ENCODE results near the gene ACVR1. TPM values are rescaled to one million over a fixed set of nuclear protein-coding genes. Genes with fewer than 3 reads are reported as not detected.
"Not testable (repeated sequence)": the region's sequence is repeated elsewhere in the genome, so short reads cannot be mapped to it uniquely, and the experiment has no call there.

The ACVR1 gene
- total RNA-seq, 2 experiments from 2014 or later = 26.0 to 29.6 TPM

DNA sequence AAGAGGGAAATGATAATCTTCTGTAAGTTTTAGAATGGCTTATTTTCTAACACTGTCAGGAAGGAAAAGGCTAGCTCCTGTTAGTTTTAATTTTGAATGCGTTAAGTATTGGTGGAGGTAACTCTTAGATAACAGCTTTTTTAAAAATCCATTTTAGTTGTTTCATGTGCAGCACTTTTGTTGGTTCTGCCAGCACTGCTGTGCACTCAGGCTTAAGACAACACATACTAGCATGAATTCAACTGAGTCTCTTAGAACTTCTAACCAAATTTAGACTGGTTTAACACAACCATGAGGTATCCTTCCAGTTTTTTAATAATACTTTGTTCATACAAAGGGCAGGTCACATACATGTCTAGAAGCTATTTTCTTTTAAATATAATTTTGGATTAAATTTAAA is 42.4 kb downstream of the ACVR1 start:
- Mint-ChIP-seq H3K27me3 (no peaks in the 10 kb centered on the region), H3K4me1 (peaks cover 48% of the 10 kb centered on the region), H3K4me3 (no peak overlapping the region), H3K27ac (no peak overlapping the region), H3K36me3 (ENCODE audit: low read depth) (peaks cover 45% of the 10 kb centered on the region), H3K9me3 (peaks cover 6% of the 10 kb centered on the region)
- DNase-seq = no peak
- POLR2A ChIA-PET = no interaction called here
- CTCF ChIA-PET = interaction anchor here (0.6 to 1.6 kb wide), 4 partner anchors 15 to 163 kb away, joined by 3 read pairs; no protein-coding TSS in a partner anchor

DNA sequence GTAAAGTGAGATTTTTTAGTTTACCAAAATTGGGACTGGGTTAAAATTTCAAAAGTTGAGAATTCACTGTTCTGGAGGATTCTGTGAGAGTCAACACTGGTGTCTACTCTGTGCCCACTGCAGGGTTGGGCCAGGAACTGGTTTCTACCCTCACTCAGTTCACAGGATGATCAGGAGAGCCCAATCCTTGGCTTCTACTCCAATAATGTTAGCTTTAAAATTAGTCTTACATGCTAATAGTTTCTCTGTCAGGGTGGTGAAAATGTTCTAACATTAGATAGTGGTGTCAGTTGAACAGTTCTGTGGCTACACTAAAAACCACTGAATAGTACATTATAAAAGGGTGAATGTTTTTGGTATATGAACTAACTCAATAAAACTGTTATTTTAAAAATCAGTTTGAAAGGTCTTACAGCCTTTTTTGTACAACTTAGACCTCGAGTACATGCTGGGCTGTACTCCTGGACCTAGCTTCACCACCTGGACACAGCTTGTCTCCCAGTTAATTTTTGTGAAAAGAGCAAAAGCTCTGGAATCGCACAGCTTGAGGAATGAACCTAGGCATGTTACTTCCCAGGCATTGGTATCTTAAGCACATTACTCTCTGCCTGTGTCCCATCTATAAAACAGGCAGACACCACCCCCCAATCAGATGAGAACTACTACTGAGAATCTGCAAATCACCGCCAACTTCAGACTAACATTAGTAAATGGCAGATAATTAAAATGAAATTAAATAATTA is 44.4 kb downstream of the ACVR1 start:
- Mint-ChIP-seq H3K9me3 (peaks cover 6% of the 10 kb centered on the region), H3K4me1 (peaks cover 29% of the 10 kb centered on the region), H3K27ac (no peak overlapping the region), H3K36me3 (ENCODE audit: low read depth) (peaks cover 31% of the 10 kb centered on the region), H3K4me3 (no peak overlapping the region), H3K27me3 (no peaks in the 10 kb centered on the region)
- DNase-seq = no peak
- ChIA-PET POLR2A (no interaction called here), CTCF (no interaction called here)

DNA sequence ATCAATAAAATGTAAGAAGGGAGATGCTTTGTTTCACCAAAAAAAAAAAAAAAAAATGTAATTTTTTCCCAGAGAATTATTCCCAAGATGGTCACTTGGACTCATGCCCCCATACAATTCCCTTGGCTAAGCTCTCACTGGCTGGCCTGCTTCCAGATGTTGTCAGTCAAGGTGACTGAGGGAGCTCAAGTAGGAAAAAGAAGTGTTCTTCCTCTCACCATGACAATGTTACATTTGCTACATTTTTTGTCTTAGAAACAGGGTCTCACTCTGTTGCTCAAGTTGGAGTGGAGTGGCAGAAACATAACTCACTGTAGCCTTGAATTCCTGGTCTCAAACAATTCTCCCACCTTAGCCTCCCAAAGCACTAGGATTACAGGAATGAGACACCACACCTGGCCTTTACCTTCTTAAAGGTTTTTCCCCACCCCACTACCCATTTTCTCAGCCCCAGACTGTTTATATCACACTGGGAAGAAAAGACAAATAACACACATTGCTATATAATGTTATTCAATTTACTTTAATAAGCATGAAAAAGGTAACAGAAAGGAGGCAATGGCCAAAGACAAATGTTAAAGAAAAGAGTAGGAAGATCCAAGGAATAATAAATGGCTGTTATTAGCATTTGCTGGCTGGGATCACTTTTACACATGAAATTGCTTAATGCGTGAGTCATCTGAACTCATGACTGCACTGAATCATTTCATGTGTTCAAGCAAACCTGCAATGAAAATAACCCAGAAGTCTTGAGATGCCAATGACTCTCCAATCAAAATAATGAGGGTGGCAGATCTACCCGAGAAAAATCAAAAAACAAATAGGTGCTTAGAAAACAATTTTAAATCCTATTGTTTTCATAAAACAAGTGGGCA is 45.2 kb downstream of the ACVR1 start:
- CTCF ChIA-PET = interaction anchor here (0.7 kb wide), 3 partner anchors 53 to 1903 kb away, joined by 3 to 4 read pairs (median 3); no protein-coding TSS in a partner anchor
- H3K27ac Mint-ChIP-seq = no peak overlapping the region
- POLR2A ChIA-PET = no interaction called here
- H3K9me3 Mint-ChIP-seq = peaks cover 6% of the 10 kb centered on the region
- no peak overlapping the region for H3K4me3 Mint-ChIP-seq
- no peaks in the 10 kb centered on the region for H3K27me3 Mint-ChIP-seq
- H3K36me3 Mint-ChIP-seq (ENCODE audit: low read depth) = peaks cover 24% of the 10 kb centered on the region
- no peak for DNase-seq
- peaks cover 21% of the 10 kb centered on the region for H3K4me1 Mint-ChIP-seq

DNA sequence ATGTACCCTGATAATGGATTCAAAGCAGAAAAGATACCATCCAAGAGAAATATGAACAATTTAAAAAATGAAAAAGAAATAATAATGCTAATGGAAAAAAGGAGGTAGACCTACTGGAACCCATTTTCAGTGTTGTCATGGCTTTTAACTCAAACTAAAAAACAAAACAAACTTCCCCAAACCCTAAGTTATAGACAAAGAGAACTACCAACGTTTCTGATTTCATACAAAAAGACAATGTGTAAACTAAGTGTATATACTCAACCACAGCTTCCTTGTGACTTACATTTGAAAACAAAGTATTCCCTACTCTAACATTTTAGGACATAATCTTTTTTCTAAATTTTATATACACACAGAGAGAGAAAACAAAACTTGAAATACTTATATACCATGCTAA is 45.9 kb downstream of the ACVR1 start:
- CTCF ChIA-PET = interaction anchor here (0.7 kb wide), 3 partner anchors 53 to 1902 kb away, joined by 3 to 4 read pairs (median 3); no protein-coding TSS in a partner anchor
- Mint-ChIP-seq H3K4me3 (no peak overlapping the region), H3K27ac (no peak overlapping the region), H3K36me3 (ENCODE audit: low read depth) (peaks cover 30% of the 10 kb centered on the region), H3K4me1 (peaks cover 17% of the 10 kb centered on the region), H3K27me3 (no peaks in the 10 kb centered on the region), H3K9me3 (peaks cover 6% of the 10 kb centered on the region)
- POLR2A ChIA-PET = no interaction called here
- DNase-seq = no peak

DNA sequence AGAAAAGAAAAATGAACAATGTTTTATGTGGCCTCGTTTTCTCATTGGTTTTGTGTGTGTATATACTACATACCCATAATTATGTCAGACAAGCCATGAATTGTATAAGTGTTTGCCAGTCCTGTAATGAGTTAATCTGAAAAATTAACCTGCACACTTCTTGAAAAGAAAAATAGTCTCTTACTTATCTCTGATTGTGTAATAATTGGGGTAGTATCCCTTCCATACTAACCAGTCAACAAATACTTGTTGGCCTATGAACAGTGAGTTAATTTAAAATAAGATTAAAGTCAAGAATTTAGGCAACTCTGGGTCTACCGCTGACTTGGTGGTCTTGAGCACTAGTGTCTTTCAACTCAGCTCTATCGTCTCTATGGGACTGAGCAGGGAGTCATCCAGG is 48.8 kb downstream of the ACVR1 start:
- H3K36me3 Mint-ChIP-seq (ENCODE audit: low read depth) = peaks cover 36% of the 10 kb centered on the region
- no peaks in the 10 kb centered on the region for H3K27me3 Mint-ChIP-seq
- H3K9me3 Mint-ChIP-seq = peaks cover 6% of the 10 kb centered on the region
- DNase-seq = no peak
- CTCF ChIA-PET = no interaction called here
- no peak overlapping the region for H3K27ac Mint-ChIP-seq
- no peak overlapping the region for H3K4me3 Mint-ChIP-seq
- peaks cover 16% of the 10 kb centered on the region for H3K4me1 Mint-ChIP-seq
- POLR2A ChIA-PET = no interaction called here

DNA sequence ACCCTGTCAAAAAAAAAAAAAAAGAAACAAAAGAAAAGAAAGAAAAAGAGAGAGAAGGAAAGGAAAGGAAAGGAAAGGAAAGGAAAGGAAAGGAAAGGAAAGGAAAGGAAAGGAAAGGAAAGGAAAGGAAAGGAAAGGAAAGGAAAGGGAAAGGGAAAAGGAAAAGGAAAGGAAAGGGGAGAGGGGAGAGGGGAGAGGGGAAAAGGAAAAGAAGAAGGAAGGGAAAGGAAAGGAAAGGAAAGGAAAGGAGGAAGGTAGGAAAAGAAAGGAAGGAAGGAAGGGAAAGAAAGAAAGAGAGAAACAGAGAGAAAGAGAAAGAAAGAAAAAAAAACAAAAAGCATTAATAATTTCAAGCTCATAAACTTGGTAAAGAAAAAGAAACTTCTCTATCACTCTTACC is 49.5 kb downstream of the ACVR1 start:
- H3K4me3 Mint-ChIP-seq, CTCF ChIA-PET, H3K27ac Mint-ChIP-seq: not testable (repeated sequence)

GRCh38 chr2:157825885-157826284 is 50.2 kb downstream of the ACVR1 start:
- Mint-ChIP-seq H3K27ac (no peak overlapping the region), H3K9me3 (peaks cover 6% of the 10 kb centered on the region), H3K27me3 (no peaks in the 10 kb centered on the region), H3K36me3 (ENCODE audit: low read depth) (peaks cover 35% of the 10 kb centered on the region), H3K4me1 (peaks cover 17% of the 10 kb centered on the region), H3K4me3 (no peak overlapping the region)
- ChIA-PET CTCF (no interaction called here), POLR2A (no interaction called here)
- no peak for DNase-seq

More for the DNA sequence above, 49.5 kb downstream of the ACVR1 start:
- POLR2A ChIA-PET, H3K9me3 Mint-ChIP-seq, DNase-seq, H3K27me3 Mint-ChIP-seq: not testable (repeated sequence)
- H3K4me1 Mint-ChIP-seq = peaks cover 22% of the 10 kb centered on the region
- H3K36me3 Mint-ChIP-seq (ENCODE audit: low read depth) = peaks cover 36% of the 10 kb centered on the region

GRCh38 chr2:157822993-157823392 is 53.1 kb downstream of the ACVR1 start:
- no peaks in the 10 kb centered on the region for H3K9me3 Mint-ChIP-seq

DNA sequence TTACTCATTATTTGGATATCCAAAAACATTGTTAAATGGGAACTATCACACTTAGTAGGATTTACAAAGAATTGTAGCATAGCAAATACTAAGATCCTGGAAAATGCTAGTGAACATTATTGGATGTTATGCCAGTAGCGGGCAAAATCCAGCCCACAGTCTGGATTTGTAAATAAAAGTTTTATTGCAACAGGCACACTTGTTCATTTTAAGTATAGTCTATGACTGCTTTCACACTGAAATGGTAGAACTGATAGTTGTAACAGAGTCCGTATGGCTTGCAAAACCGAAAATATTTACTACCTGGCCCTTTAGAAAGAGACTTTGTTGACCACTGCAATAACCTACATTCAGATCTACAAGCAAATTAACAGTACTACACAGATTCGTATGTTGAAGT is 53.6 kb downstream of the ACVR1 start:
- H3K27ac Mint-ChIP-seq = no peak overlapping the region
- DNase-seq = no peak
- peaks cover 12% of the 10 kb centered on the region for H3K4me1 Mint-ChIP-seq
- ChIA-PET POLR2A (no interaction called here), CTCF (interaction anchor here (1.0 to 1.4 kb wide), 2 partner anchors 12 to 15 kb away, joined by 3 to 4 read pairs; no protein-coding TSS in a partner anchor)
- H3K9me3 Mint-ChIP-seq = no peaks in the 10 kb centered on the region
- H3K36me3 Mint-ChIP-seq (ENCODE audit: low read depth) = peaks cover 38% of the 10 kb centered on the region
- H3K27me3 Mint-ChIP-seq = no peaks in the 10 kb centered on the region
- H3K4me3 Mint-ChIP-seq = no peak overlapping the region

More at GRCh38 chr2:157822993-157823392, 53.1 kb downstream of the ACVR1 start:
- H3K27me3 Mint-ChIP-seq = no peaks in the 10 kb centered on the region
- no peak overlapping the region for H3K4me3 Mint-ChIP-seq
- no peak for DNase-seq
- H3K36me3 Mint-ChIP-seq (ENCODE audit: low read depth) = peaks cover 35% of the 10 kb centered on the region
- H3K27ac Mint-ChIP-seq = no peak overlapping the region
- CTCF ChIA-PET = no interaction called here
- POLR2A ChIA-PET = no interaction called here
- H3K4me1 Mint-ChIP-seq = peaks cover 12% of the 10 kb centered on the region

GRCh38 chr2:157821519-157822131 is 54.5 kb downstream of the ACVR1 start:
- ChIA-PET POLR2A (no interaction called here), CTCF (interaction anchor here (1.0 to 1.4 kb wide), 2 partner anchors 11 to 15 kb away, joined by 3 to 4 read pairs; no protein-coding TSS in a partner anchor)
- Mint-ChIP-seq H3K27me3 (no peaks in the 10 kb centered on the region), H3K4me1 (peaks cover 12% of the 10 kb centered on the region), H3K9me3 (no peaks in the 10 kb centered on the region), H3K36me3 (ENCODE audit: low read depth) (peaks cover 47% of the 10 kb centered on the region), H3K27ac (no peak overlapping the region), H3K4me3 (no peak overlapping the region)
- DNase-seq = no peak

DNA sequence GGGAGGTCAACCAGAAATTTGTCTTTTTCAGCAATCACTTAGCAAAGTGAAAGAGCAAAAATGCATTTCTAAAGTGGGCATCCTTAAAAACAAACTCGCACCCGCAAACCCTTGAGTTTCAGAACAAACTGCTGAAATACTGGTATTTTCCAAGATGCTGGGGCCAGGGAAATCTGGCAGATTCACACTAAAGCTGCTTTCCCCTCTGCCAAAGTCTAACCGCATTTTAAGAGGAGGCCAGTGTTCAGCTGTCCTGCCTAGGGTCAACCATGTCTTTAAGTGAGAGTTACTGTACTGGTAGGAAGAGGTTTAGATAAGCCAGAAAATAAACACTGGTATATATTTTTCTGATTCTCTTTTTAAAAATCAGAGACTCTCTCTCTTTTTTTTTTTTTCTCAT is 55.9 kb downstream of the ACVR1 start:
- H3K36me3 Mint-ChIP-seq (ENCODE audit: low read depth) = peaks cover 48% of the 10 kb centered on the region
- H3K4me3 Mint-ChIP-seq = no peak overlapping the region
- H3K9me3 Mint-ChIP-seq = no peaks in the 10 kb centered on the region
- peaks cover 12% of the 10 kb centered on the region for H3K4me1 Mint-ChIP-seq
- H3K27ac Mint-ChIP-seq = no peak overlapping the region
- DNase-seq = no peak
- CTCF ChIA-PET = no interaction called here
- no peaks in the 10 kb centered on the region for H3K27me3 Mint-ChIP-seq
- POLR2A ChIA-PET = no interaction called here

GRCh38 chr2:157819761-157820160 is 56.4 kb downstream of the ACVR1 start:
- Mint-ChIP-seq H3K27ac (no peak overlapping the region), H3K27me3 (no peaks in the 10 kb centered on the region), H3K4me1 (peaks cover 12% of the 10 kb centered on the region), H3K36me3 (ENCODE audit: low read depth) (peaks cover 44% of the 10 kb centered on the region), H3K9me3 (no peaks in the 10 kb centered on the region), H3K4me3 (no peak overlapping the region)
- DNase-seq = no peak
- POLR2A ChIA-PET = no interaction called here
- CTCF ChIA-PET = no interaction called here

DNA sequence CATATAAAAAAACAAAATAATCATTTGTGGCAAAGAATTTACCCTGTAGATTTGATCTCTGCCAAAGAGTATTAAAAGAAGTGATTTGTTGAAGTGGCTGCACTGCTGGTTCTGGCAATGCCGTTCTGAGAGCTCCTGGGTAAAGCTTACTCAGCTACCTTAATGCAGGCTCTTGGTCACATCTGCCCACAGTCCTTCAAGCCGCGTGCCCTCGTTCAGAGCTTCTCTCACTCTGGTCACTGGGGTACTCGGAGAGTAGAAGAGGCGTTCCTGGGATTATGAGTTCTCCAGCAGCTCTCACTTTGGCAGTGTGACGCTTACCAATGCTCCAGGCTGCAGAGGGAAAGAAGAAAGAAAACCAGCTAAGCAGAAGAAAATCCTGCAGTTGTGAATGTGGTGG is 57.9 kb downstream of the ACVR1 start:
- Mint-ChIP-seq H3K27ac (no peak overlapping the region), H3K9me3 (no peaks in the 10 kb centered on the region), H3K36me3 (ENCODE audit: low read depth) (peaks cover 41% of the 10 kb centered on the region), H3K4me1 (peaks cover 12% of the 10 kb centered on the region), H3K27me3 (no peaks in the 10 kb centered on the region), H3K4me3 (no peak overlapping the region)
- DNase-seq = no peak
- ChIA-PET CTCF (no interaction called here), POLR2A (no interaction called here)
